HG03342 (cell line): ENCODE data around the gene FRG2C.
"Not testable (repeated sequence)": the region's sequence is repeated elsewhere in the genome, so short reads cannot be mapped to it uniquely, and the experiment has no call there.

ENCODE experiments used
- ATAC-seq: cut with Tn5 transposase; IDR thresholded peaks from one replicate; pipeline ENCODE4 v1.9.1; 2021; ENCODE audit warnings: mild to moderate bottlenecking, moderate library complexity; ENCODE audit not compliant: unreplicated experiment

FRG2C gene

GRCh38 chr3:75664028-75664427 is at the start of gene FRG2C:
FRG2C (plus strand) TSS chr3:75664328; CDS start chr3:75664380, 52 bp downstream.
- ATAC-seq: not testable (repeated sequence)

GRCh38 chr3:75618666-75619305 is 45.3 kb upstream of the FRG2C start:
- not testable (repeated sequence) for ATAC-seq

- ATAC-seq: not testable (repeated sequence)
Measured at GRCh38 chr3:75619481-75620031, 44.6 kb upstream of the FRG2C start.

- not testable (repeated sequence) for ATAC-seq
Measured at GRCh38 chr3:75621772-75622171, 42.4 kb upstream of the FRG2C start.

- not testable (repeated sequence) for ATAC-seq
Measured at GRCh38 chr3:75623656-75624055, 40.5 kb upstream of the FRG2C start.

GRCh38 chr3:75630887-75631535 is 33.1 kb upstream of the FRG2C start:
- not testable (repeated sequence) for ATAC-seq

- no peak for ATAC-seq
Measured at GRCh38 chr3:75631541-75631940, 32.6 kb upstream of the FRG2C start.

GRCh38 chr3:75638947-75639346 is 25.2 kb upstream of the FRG2C start:
- ATAC-seq: not testable (repeated sequence)

GRCh38 chr3:75641107-75641517 is 23.0 kb upstream of the FRG2C start:
- ATAC-seq: peak; percentile 47

GRCh38 chr3:75643031-75643800 is 20.9 kb upstream of the FRG2C start:
- not testable (repeated sequence) for ATAC-seq

- not testable (repeated sequence) for ATAC-seq
Measured at GRCh38 chr3:75645548-75645947, 18.6 kb upstream of the FRG2C start.

- no peak for ATAC-seq
Measured at GRCh38 chr3:75650191-75650590, 13.9 kb upstream of the FRG2C start.

- not testable (repeated sequence) for ATAC-seq
Measured at GRCh38 chr3:75655101-75655904, 8.8 kb upstream of the FRG2C start.

GRCh38 chr3:75655956-75656355 is 8.2 kb upstream of the FRG2C start:
- ATAC-seq: not testable (repeated sequence)

- not testable (repeated sequence) for ATAC-seq
Measured at GRCh38 chr3:75658411-75659107, 5.6 kb upstream of the FRG2C start.

GRCh38 chr3:75659108-75659433 is 5.1 kb upstream of the FRG2C start:
- ATAC-seq: not testable (repeated sequence)

GRCh38 chr3:75665626-75666025 is 1.5 kb downstream of the FRG2C start:
- not testable (repeated sequence) for ATAC-seq

GRCh38 chr3:75667757-75668701 is 3.9 kb downstream of the FRG2C start:
- ATAC-seq: not testable (repeated sequence)
